ENCODE measurements around the gene SNX1. TPM values are rescaled to one million over a fixed set of nuclear protein-coding genes. Genes with fewer than 3 reads are reported as not detected.
A peak's percentile ranks its signal among the peaks of the same experiment; 100 is the strongest.

SNX1 gene
- polyA plus RNA-seq, 1 donor (not counting 4 experiments of a cell fraction or from before 2014, with no cell fraction given): 90.2 TPM

DNA sequence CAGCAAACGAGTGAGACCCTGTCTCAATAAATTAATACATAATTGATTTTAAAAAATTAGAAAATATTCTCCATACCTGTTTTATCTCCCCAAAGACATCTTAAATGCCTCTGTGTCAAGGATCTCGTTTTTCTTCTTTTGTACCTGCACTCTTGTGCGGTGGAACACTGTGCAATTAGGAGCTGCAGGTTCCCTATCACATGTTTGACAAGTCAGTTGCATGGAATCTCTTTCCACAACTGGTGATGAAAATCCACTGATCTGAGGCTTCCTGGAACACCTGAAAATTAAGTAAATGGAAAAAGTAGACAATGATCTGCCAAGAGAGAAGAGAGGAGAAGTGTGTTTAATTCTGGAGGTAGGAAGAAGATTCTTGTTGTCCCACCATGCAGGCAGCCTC lies 52.8 kb downstream of the SNX1 start:
- dilution Hi-C loops (cut with MboI; ENCODE audit: extremely low pct_ligation_motif_present, low sequenced_read_pairs): no loop called here
- Histone ChIP-seq H2AFZ (ENCODE audit: control insufficient read depth, low read length) (no peak overlapping the region), H3K4me2 (ENCODE audit: control insufficient read depth, extremely low read depth, insufficient read depth, low read depth, low read length) (no peak overlapping the region), H4K20me1 (ENCODE audit: control insufficient read depth, extremely low read depth, insufficient read depth, low read length) (no peaks in the 10 kb centered on the region), H3K9me1 (ENCODE audit: control insufficient read depth, extremely low read depth, insufficient read depth, low read length) (no peaks in the 10 kb centered on the region), H3K9ac (ENCODE audit: control insufficient read depth, extremely low read depth, insufficient read depth, low read length) (no peak overlapping the region), H3K9me3 (ENCODE audit: control insufficient read depth, low read depth, low read length) (no peaks in the 10 kb centered on the region), H3K27me3 (ENCODE audit: control insufficient read depth, extremely low read depth, insufficient read depth, low read length) (peaks cover 15% of the 10 kb centered on the region), H3K79me2 (ENCODE audit: control insufficient read depth, insufficient read depth, low read length) (no peaks in the 10 kb centered on the region), H3K4me1 (ENCODE audit: control insufficient read depth, extremely low read depth, insufficient read depth, low read length) (peaks cover 4% of the 10 kb centered on the region), H3K27ac (ENCODE audit: control insufficient read depth, insufficient read depth, low read length) (no peak overlapping the region), H3K36me3 (ENCODE audit: control insufficient read depth in 2 of 2, extremely low read depth in 1 of 2, insufficient read depth in 2 of 2, low read length in 2 of 2) (peaks cover 2% of the 10 kb centered on the region in 2 experiments), H3K4me3 (ENCODE audit: control insufficient read depth in 2 of 3, extremely low read depth in 1 of 3, insufficient read depth in 2 of 3, low read depth in 1 of 3, low read length in 3 of 3) (no peak overlapping the region)
- FAIRE-seq (no peak), DNase-seq (ENCODE audit: low read depth, low spot score) (no peak)
- TF ChIP-seq EZH2 (IDR thresholded peaks at IDR 0.05; ENCODE audit: low read length) (no peak), CTCF (optimal IDR thresholded peaks at IDR 0.05 in 1 of 3, IDR thresholded peaks at IDR 0.05 in 1 of 3, conservative IDR thresholded peaks at IDR 0.05 in 1 of 3; ENCODE audit: extremely low read depth in 1 of 3, insufficient read depth in 2 of 3, low read length in 3 of 3) (no peak)

GRCh38 chr15:64149424-64149823 lies 53.6 kb downstream of the SNX1 start:
- Histone ChIP-seq H4K20me1 (ENCODE audit: control insufficient read depth, extremely low read depth, insufficient read depth, low read length) (peaks cover 2% of the 10 kb centered on the region), H3K9ac (ENCODE audit: control insufficient read depth, extremely low read depth, insufficient read depth, low read length) (no peak overlapping the region), H3K4me2 (ENCODE audit: control insufficient read depth, extremely low read depth, insufficient read depth, low read depth, low read length) (no peak overlapping the region), H3K9me1 (ENCODE audit: control insufficient read depth, extremely low read depth, insufficient read depth, low read length) (no peaks in the 10 kb centered on the region), H3K4me3 (ENCODE audit: control insufficient read depth in 2 of 3, extremely low read depth in 1 of 3, insufficient read depth in 2 of 3, low read depth in 1 of 3, low read length in 3 of 3) (no peak overlapping the region), H3K36me3 (ENCODE audit: control insufficient read depth in 2 of 2, extremely low read depth in 1 of 2, insufficient read depth in 2 of 2, low read length in 2 of 2) (peaks cover 3 to 6% of the 10 kb centered on the region in 2 experiments), H3K9me3 (ENCODE audit: control insufficient read depth, low read depth, low read length) (no peaks in the 10 kb centered on the region), H3K27me3 (ENCODE audit: control insufficient read depth, extremely low read depth, insufficient read depth, low read length) (peaks cover 15% of the 10 kb centered on the region), H3K79me2 (ENCODE audit: control insufficient read depth, insufficient read depth, low read length) (no peaks in the 10 kb centered on the region), H3K27ac (ENCODE audit: control insufficient read depth, insufficient read depth, low read length) (no peak overlapping the region), H3K4me1 (ENCODE audit: control insufficient read depth, extremely low read depth, insufficient read depth, low read length) (peaks cover 4% of the 10 kb centered on the region), H2AFZ (ENCODE audit: control insufficient read depth, low read length) (no peak overlapping the region)
- dilution Hi-C loops (cut with MboI; ENCODE audit: extremely low pct_ligation_motif_present, low sequenced_read_pairs): no loop called here
- no peak for FAIRE-seq
- TF ChIP-seq EZH2 (IDR thresholded peaks at IDR 0.05; ENCODE audit: low read length): no peak
- peak; percentile 25 to 43 (median 35) for TF ChIP-seq CTCF (optimal IDR thresholded peaks at IDR 0.05 in 1 of 3, IDR thresholded peaks at IDR 0.05 in 1 of 3, conservative IDR thresholded peaks at IDR 0.05 in 1 of 3; ENCODE audit: extremely low read depth in 1 of 3, insufficient read depth in 2 of 3, low read length in 3 of 3)
- no peak for DNase-seq (ENCODE audit: low read depth, low spot score)

Measured in keratinocyte (primary cell).